ENCODE results near the gene SORCS2.

SORCS2 gene

DNA sequence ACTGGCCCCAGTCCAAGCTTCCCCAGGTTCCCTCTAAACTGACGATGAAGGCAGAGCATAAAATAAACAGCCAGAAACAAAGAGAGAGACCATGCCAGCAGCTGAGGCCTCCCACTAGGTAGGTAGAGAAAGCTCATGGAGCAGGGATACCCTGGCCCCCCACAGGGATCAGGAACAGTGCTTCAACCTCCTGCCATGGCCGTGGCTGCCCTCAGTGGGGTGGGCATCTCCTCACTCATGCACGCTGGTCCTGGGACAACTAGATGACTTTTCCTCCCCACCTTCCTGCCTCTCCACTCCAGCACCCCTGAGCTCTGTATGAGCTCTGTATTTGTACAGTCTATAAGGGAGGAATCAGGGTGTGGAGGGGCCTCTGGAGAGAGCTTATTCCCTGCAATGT, 360.1 kb downstream of the SORCS2 start:
- no peak for TF ChIP-seq CTCF (conservative IDR thresholded peaks at IDR 0.05; ENCODE audit: low read depth)
- ChIA-PET POLR2A (ENCODE audit: low non-redundant PET) (no interaction called here), CTCF (no interaction called here)
- no peak for DNase-seq (ENCODE audit: low spot score)
- H3K27ac ChIP-seq, result no peak overlapping the region

GRCh38 chr4:7553280-7553679, 360.9 kb downstream of the SORCS2 start:
- ChIA-PET CTCF (no interaction called here), POLR2A (ENCODE audit: low non-redundant PET) (no interaction called here)
- DNase-seq (ENCODE audit: low spot score), result no peak
- TF ChIP-seq CTCF (conservative IDR thresholded peaks at IDR 0.05; ENCODE audit: low read depth), result no peak
- H3K27ac ChIP-seq, result no peak overlapping the region

GRCh38 chr4:7554905-7555304, 362.6 kb downstream of the SORCS2 start:
- POLR2A ChIA-PET (ENCODE audit: low non-redundant PET), result no interaction called here
- TF ChIP-seq CTCF (conservative IDR thresholded peaks at IDR 0.05; ENCODE audit: low read depth), result no peak
- CTCF ChIA-PET, result no interaction called here
- no peak for DNase-seq (ENCODE audit: low spot score)
- no peak overlapping the region; the same call in 1 of the 2 replicates for H3K27ac ChIP-seq

GRCh38 chr4:7556558-7556957, 364.2 kb downstream of the SORCS2 start:
- ChIA-PET CTCF (no interaction called here), POLR2A (ENCODE audit: low non-redundant PET) (no interaction called here)
- TF ChIP-seq CTCF (conservative IDR thresholded peaks at IDR 0.05; ENCODE audit: low read depth), result no peak
- peak overlapping the region; percentile 79; the same call in 1 of the 2 replicates for H3K27ac ChIP-seq
- no peak for DNase-seq (ENCODE audit: low spot score)

DNA sequence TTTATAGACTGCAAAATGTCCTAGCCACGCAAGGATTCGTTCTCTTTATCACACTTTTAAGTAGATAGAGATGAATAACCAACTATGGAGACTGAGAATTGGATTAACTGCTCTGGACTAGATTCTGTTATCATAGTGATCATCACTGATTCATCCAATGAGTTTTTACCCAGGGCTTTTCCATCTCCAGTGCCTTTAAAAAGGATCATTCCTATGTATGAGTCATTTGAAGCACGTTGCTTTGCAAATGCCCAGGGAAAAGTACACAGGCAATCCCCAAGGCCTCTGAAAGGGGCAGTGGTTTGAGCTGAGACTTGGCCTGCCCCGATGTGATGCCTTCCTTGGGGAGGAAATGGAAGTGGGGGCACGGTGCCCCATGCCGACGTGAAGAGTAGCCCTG, 365.1 kb downstream of the SORCS2 start:
- peak; percentile 89 for DNase-seq (ENCODE audit: low spot score)
- ChIA-PET CTCF (no interaction called here), POLR2A (ENCODE audit: low non-redundant PET) (no interaction called here)
- no peak for TF ChIP-seq CTCF (conservative IDR thresholded peaks at IDR 0.05; ENCODE audit: low read depth)
- H3K27ac ChIP-seq, result peak overlapping the region; percentile 79

DNA sequence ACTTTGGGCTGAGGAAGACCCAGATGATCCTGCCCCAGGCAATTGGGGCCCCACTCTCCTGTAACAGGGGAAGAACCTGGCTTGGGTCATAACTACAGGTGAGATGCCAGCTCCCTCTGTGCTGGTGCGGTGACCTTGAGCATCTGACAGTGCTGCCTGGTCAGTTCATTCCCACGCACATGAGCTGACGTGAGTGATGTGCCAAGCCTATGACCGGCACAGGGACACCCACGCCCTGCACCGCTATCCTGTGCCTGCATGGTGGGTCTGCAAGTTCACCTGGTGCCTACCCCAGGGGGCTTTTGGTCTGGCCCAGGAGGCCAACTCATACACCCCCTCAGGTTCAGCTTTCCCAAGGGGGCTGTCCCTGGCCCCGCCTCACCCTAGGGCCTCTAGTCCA, 366.1 kb downstream of the SORCS2 start:
- ChIA-PET POLR2A (ENCODE audit: low non-redundant PET) (no interaction called here), CTCF (interaction anchor here (0.7 kb wide), 1 partner anchor 37 kb away, joined by 3 read pairs; no protein-coding TSS in a partner anchor)
- DNase-seq (ENCODE audit: low spot score), result no peak
- no peak for TF ChIP-seq CTCF (conservative IDR thresholded peaks at IDR 0.05; ENCODE audit: low read depth)
- H3K27ac ChIP-seq, result peak overlapping the region; percentile 79

DNA sequence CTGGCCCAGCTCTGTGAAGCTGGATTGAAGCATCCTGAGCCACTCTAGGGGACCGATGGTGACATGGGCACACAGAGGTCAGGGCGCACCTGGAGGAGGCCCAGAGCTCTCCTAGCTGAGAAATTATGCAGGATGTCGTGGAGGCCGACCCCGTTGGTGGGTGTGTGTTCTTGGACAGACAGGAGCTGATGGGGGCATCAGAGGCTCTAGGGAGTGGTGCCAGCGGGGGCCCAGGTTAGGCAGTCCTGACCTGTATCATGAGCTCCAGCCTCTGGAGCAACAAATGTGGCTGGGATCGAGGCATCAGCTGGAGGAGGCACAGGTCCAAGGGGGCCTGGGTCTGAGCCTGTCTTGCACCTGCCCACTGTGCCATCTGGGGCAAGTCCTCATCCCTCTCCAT, 367.0 kb downstream of the SORCS2 start:
- CTCF ChIA-PET, result no interaction called here
- DNase-seq (ENCODE audit: low spot score), result no peak
- H3K27ac ChIP-seq, result no peak overlapping the region
- POLR2A ChIA-PET (ENCODE audit: low non-redundant PET), result no interaction called here
- no peak for TF ChIP-seq CTCF (conservative IDR thresholded peaks at IDR 0.05; ENCODE audit: low read depth)

Measured in RWPE1 (cell line).